Medulla oblongata (tissue), 1 donor: ENCODE measurements around the gene EYS.

Experiments
- DNase-seq: peaks from one replicate; pipeline ENCODE4 v3.0.0-alpha.2; 2015; ENCODE audit errors: extremely low spot score

EYS gene

DNA sequence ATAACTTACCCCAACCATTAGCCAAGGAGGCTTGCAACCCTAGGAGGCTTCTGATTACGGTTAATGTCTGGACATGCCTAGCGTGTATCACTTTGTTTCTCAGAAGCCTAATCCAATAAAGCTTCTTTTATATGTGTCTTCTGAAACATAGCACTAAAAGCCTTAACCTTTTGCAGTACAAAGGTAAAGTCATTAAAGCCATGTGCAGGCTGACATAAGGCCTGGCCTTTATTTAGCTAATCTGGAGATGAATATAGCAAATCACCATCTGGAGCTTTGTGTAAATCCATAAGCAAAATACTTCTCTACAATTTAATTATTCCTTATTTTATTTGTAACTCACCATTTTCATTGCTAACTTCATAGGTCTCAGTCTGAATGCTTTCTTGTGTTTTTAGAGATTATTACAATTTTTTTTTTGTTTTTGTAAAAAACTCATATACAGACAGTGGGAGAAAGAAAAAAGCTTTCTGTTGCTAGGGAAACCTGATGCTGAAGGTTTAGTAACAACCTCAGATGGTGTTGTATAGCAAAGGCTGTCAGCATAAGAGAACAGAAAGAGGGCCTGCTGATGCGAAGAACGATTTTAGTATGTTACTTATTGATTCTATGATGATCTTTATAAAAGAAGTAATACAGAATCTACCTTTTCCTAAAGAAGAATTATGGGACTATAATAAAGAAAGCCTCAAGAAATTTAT, at the start of gene EYS:
TSS of gene EYS (minus strand) at position 101 of the 701 bp plus-strand sequence. CDS start 211,816 bp downstream, outside the sequence.
- DNase-seq = no peak

DNA sequence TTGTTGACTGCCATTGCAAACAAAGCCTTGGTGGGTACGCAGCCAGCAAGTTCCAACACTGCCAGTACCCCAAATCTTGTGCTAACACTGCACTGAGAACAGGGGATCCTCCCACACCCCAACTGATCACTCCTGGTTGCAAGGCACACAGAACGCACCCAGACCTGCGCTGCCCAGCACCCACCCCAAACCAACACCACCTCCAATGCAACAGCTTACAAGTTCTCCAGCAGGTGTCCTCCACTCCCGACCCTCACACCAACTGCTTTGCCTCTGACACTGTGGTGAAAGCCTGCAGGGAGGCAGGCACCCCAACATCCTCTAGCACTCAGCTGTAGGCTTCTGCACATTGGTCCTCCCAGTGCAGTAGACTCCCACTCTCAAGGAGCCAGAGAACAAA, 39.3 kb upstream of the EYS start:
- no peak for DNase-seq

DNA sequence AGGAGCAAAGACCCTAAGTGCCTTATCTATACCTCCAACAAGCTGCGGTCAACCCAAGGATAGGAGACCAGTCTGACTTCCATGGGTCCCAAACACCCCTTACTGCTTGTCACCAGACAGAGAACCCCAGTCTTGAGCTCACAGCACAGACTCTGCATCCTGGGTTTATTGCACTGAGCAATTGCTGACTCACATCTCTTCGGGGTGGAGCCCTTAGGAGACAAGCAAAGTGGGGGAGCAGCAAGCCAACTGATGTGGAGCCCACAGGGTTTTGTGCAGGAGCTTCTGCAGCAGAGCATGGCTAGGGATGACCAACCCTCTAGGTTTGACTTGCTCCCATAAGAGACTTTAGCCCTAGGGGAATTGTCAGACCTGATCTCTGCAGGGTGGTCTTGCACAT, 38.6 kb upstream of the EYS start:
- no peak for DNase-seq

DNA sequence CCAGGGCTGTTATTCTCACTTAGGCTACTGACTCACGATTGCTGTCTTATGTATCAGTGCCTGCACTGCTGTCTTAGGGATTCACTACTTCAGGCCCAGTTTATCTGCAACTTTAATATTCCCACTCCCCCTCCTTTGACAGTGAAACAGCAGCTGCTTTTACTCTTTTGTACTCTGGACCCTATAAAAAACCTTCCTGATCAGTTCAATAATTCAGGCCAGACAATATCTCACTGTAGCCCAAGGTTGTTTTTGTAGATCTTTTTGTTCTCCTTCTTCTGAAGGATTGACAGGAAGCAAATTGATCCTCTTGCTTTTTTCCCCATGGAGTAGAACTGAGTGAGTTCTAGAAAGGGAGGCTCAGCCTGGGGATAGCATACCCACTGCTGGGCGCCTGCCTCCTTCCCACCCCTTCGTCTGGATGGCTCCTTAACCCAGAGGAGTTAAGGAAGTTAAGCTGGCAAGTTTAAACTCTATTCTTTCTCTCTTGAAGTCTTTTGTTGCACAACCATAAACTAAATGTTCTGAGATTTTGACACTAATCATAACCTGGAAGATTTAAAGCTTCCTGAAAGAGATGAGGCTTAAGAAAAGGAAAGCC, 22.0 kb upstream of the EYS start:
- no peak for DNase-seq

DNA sequence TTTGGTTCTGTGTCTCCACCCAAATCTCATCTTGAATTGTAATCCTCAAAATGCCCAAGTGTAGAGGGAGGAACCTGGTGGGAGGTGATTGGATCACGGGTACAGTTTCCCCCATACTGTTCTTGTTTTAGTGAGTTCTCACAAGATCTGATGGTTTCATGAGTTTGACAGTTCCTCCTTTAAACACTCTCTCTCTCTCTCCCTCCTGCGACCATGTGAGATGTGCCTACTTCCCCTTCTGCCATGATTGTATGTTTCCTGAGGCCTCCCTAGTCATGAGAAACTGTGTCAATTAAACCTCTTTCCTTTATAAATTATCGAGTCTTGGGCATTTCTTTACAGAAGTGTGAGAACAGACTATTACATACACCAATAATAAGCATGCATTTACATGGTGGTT, 12.1 kb upstream of the EYS start:
- no peak for DNase-seq

DNA sequence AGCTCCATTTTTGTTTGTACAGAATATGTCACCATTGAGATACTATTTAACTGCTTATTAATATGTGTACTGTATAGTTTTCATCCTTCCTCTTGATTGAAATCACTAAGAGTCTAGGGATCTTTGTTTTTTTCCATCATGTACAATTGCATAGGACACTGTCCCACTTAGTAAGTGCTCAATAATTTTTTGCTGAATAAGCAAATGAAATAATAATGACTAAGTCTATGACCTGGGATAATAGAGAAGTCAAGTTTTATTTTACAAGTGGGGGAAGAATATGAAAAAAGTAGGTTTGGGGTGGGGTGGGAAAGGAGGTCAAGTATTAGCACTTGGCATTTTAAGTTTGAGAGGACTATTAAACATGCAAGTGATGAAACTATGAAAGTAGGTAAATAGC, 4.5 kb upstream of the EYS start:
- no peak for DNase-seq

DNA sequence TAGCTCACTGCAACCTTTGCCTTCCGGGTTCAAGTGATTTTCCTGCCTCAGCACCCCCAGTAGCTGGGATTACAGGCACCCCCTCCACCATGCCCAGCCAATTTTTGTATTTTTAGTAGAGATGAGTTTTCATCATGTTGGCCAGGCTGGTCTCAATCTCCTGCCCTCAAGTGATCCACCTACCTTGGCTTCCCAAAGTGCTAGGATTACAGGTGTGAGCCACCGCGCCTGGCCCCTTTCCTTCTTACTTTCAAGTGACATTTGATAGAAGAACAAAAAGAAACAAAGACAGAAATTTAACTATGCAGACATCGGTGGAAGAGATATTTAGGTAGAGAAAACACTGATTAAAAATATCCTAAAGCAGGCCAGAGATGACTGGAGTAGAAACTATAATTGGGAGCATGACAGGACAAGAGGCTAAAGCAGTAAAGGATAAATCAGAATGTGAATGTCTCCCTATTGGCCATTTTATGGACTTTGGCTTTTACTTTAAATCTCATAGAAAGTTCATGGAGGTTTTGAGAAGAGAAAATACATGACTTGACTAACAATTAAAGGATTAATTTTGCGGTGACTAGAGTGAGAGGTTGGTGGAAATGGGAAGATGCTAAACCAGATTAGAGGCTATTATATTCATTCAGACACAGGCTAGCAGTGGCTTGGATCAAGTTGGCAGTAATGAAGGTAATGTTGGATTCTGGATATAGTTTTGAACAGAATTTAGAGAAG, 2.2 kb upstream of the EYS start:
- no peak for DNase-seq

DNA sequence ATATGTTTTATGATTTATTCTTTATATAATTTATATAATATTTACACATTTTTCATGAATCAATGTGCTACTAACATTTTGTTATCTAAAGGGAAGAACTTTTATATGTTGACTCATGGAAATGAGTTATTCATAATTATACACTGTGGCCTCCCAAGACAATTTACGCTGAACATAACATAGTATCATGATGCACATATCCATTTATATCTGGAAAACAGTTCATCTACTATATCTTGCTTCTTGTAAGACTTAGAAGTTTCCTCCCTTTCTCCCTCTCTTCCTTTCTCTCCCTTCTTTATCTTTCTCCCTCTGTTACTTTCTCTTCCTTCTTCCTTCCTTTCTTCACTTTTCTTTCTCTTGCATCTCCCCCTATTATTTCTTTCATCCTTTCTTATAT, 1.1 kb upstream of the EYS start:
- DNase-seq = no peak

DNA sequence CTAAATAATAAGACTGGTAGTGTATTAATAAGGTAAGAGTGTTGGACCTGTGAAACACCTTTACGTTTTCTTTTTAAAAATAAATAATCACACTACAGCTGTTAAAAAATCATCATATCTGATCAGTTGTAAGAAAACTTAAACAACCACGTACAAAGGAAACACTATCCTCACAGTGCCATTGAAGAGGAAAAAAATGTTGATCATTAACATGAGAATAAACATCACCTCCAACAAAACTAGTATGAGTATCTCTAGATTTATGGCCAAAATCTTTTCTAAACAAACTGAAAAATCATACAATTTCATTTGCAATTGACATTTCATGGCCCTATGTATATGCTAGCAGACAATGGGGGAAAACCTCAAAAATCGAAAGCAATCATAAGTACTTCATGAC, 590 bp downstream of the EYS start:
- no peak for DNase-seq

DNA sequence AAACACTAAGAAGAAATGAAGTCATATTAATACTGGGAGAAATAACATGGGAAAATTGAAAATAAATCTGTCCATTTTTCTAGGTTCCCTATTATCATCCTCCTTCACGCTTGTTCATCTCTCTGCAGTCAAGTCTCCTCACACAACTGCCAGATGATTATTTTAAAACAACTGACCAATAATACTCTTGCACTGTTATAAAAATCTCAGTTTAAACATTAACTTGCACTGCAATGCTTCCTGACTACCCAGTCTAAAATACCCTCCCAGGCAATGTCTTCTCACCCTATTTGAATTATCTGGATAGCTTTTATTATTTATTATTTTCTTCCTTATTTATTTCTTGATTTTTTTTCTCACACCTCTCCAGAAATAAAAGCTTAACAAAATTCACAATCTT, 5.7 kb downstream of the EYS start:
- DNase-seq = no peak

DNA sequence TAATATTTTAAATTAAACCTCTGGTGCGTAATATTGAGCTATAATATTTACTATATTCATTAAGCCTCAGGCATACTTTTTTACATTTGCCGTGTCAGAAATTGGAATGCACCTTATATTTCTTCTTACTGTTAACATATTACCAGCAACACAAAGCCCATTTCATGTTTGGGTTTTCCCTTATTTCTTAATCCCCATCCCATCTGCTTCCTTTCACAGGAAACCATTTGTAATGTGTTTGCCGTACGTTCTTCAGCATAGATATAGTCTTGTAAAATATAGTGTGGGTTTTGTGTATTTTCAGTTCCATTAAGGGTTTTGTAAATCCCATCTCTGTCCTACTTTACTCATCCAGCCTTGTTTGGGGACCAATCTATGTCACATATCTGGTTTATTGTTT, 6.5 kb downstream of the EYS start:
- no peak for DNase-seq

DNA sequence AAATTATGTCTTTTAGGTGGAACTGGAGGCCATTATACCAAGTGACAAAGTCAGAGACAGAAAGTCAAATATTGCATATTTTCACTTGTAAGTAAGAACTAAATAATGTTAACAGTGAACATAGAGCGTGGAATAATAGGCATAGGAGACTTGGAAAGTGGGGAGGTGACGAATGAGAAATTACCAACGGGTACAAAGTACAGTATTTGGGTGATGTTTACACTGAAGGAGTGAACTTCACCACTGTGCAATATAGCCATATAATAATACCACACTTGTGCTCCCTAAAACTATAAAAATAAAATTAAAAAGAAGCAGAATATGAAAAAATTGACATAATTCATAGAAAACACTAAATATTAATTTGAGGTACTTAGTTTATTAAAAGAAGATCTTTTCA, 14.9 kb downstream of the EYS start:
- DNase-seq = no peak

DNA sequence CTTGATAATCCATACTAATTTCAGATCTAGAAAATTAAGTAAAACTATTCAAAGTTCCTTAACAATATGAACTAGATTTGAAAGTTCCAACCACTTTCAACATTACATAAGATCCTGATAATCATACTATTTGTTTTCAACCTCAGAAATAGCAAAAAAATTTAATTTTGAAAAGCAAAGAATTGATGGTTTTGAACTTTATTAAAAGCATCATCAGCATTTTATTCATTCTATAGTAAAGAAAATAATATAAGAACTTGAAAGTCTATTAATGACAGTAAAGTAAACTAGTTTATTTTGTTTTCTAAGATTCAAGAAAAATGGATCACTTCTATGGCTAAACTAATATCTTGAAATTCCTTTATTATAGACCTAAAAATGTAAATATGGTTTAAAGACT, 26.8 kb downstream of the EYS start:
- DNase-seq = no peak

DNA sequence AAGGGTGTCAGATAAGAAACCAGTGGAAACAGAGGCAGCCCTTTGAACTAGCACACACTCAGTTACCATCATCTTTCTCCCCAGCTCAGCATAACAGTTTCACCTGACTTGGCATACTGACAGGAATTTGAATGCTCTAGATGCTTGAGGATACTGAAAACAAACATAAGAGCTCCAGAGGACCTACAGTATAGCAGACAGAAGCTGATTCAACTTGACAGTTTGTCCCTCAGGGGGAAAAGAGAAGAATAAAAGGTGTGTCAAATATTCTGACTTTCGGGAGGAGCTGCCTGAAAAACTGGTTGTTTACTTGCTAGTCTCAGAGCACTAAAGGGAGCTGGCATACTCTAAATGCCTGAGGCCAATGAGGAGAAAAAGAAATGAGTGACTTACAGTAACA, 35.1 kb downstream of the EYS start:
- no peak for DNase-seq

DNA sequence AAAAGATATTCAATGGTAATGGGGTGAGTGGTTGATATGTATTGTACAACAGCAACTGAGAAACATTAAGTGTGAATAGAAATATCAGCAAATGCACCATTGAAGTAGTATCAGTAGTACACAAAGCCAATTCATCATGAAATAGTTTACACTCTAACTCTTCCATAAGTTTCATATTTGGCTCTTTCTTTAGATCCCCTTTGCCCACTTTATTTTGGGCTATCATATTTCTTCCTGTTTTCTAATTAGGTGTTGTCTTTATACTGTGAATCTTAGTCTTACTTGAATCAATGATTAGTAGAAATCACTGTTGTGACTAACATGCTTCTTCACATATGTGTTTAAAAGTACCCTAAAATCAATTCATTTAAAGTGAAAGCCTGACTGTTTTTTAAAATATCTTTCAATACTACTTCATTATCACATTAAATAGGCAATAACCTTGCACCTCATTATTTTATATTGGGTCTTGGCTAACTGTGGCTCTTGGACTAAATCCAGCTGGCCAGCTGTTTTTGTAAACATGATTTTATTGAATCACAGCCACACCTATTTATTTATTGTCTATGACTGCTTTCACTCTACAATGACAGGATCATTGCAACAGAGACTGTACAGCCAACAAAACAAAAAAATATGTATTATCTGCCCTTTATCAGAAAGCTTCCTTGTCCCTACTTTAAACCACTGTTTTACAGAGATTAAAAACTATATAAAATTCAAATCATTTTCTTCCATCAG, 38.9 kb downstream of the EYS start:
- no peak for DNase-seq

DNA sequence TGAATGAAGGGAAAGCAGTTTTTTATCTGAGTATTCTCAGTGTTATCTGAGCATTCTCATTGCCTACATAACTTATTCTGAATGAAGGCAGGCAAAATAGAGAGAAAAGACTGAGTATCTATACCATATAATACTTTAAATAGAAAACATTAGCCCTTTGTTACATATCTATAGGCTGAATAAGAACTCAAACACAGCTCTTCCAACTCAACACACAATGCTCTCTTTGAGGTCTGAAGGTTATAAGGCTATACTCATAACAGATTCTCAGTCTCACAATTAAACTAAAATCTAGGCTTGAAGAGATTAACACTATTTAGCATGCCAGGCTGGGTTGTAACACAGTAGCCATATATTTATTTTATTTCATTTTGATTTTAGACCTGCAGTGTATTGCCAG, 56.9 kb downstream of the EYS start:
- DNase-seq = no peak

DNA sequence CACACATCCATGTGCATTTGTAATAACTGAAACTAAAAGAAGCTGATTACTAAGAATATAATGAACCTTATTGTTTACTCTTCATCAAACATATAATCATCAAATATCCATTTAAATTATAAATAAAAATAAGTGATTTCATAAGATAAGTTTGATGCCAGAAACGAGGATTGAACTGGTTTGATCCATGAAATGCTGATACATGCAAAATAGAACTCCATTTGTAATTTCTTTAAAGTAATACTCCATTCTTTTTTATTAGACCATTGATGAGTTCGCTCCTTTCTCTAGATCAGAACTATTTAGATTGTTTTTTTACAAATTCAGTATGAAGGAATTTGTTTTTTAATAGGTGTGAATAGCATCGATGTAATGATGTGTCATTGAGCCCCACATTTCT, 57.6 kb downstream of the EYS start:
- no peak for DNase-seq

DNA sequence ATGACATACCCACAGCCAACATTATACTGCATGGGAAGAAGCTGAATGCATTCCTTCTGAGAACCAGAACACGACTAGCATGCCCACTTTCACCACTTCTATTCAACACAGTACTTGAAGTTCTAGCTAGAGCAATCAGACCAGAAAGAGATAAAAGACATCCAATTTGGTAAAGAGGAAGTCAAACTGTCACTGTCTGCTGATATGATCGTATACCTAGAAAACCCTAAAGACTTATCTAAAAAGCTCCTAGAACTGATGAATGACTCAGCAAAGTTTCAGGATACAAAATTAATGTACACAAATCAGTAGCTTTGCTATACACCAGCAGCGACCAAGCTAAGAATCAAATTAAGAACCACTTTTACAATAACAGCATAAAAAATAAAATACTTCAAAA, 60.5 kb downstream of the EYS start:
- DNase-seq = no peak

DNA sequence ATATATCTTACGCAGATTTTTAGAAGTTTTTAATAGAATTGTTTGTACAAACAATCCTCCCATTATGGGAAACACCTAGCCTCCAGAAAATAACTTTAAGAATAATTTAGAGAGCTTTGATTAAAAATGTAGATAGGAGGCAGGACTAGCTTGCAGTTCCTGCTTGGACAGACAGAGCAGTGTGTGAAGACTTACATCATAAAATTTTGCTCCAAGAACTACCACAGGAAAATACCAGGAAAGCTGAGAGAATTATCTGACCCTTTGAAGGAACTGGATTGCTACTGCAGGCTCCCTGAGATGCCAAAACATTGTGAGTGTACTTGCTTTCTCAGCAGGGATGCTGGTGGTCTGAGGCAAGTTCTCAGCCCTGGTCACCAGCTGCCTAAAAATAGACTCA, 64.2 kb downstream of the EYS start:
- no peak for DNase-seq

DNA sequence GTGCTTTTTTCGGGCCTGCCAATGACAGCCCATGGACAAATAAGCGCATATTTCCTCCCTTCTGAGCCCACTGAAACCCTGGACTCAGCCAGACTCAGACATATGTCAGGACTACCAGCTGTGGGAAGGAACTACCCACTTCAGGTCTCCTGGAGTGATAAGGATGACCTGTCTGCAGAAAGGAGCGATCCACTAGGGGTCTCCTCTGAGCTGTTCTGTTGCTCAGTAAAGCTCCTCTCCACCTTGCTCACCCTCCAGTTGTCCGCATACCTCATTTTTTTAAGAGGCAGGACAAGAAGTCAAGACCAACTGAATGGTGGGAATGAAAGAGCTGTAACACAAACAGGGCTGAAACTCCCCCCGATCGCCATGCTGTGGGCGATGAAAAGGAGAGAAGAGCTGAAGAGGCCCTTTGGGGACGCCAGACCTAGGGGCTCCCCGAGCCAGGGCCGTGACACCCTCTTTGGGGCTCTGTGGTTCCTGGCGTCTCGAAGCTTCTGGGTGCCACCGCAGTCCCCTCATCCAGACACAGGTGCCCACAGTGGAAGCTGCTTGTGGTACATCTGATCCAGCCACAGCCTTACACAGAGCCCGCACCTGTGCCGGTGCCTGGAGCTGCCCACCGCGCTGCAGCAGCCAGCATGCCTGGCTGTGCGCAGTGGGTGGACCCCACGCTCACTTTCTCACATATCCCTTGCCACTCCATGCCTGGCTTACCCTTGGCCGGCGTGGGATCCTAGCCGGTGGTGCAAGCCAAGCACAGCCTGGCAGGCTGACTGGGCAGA, 68.8 kb downstream of the EYS start:
- DNase-seq = no peak

DNA sequence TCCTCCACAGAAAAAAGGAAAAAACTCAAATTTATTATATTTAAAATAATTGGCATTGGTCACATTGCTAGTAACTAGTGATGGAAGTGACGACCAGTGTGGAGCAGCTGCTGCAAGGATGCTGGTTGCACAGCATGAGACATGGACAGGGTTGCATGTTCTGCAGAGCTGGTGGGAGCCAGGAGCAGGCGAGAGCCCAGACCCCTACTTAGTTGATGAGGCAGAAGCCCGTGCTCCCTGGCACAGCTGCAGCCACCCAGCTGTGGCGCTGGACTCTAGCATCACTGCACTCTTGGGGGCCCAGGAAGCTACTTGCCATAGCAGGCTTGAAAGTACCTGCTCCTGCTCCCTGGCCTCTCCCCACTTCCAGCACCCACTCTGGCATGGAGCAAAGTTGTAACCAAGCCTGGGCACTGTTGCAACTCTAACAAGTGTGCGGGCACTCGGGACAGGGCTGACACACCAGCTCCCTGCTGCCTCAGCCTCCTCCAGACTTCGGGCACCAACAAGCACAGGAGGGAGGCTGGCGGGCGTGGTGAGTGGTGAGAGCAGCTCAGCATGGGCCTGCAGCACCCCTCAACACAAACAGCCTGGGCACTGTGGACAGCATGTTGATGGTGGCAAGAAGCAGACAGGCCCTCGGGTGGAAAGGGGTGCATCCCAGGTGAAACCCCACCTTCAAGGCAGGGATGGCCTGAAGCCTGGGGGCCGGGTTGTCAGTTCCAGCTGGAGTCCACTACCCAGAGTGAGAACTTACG, 69.6 kb downstream of the EYS start:
- no peak for DNase-seq
